AML-193 (cell line): ENCODE measurements around the gene MID1IP1.

Experiments
- DNase-seq, 2 experiments: peaks; one replicate each; lab custom pipeline; 2025; lab: John Stamatoyannopoulos, UW

Gene MID1IP1

GRCh38 chrX:38800981-38801845 is at the start of gene MID1IP1:
MID1IP1 (plus strand) TSS chrX:38801459; CDS start chrX:38804947, 3,488 bp downstream.
- peak; percentile 60 to 75 for DNase-seq

DNA sequence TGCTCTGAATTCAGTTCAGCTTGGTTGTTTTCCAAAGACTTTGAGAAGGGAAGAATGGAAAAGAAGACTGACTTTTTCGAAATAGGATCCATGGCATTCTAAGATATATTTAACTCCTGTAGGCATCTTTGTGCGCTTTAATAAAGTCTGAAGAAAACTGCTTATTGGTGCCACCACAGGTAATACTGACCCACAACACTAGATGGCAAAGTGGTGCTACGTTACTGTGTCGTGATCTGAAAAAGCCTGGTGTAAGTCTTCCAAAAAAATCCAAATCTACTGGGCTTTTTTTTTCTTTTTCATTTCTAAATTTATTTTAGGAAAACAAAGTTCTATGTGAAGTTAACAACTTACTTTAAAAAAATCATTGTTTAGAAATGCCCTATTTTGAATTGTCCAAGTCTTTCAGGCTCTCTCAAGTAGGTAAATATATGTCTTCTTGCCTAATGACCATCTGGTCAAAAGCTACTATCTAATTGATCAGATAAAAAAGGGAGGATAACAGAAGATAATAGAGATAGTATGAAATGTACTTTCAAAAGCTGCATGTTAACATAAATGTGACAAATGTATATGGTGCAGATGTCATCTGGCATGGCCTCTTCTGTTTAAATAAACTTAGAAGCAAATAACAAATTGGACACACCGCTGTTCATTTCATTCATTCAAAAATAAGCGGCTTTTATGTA is 47.0 kb upstream of the MID1IP1 start:
- peak; percentile 23 to 24 for DNase-seq

DNA sequence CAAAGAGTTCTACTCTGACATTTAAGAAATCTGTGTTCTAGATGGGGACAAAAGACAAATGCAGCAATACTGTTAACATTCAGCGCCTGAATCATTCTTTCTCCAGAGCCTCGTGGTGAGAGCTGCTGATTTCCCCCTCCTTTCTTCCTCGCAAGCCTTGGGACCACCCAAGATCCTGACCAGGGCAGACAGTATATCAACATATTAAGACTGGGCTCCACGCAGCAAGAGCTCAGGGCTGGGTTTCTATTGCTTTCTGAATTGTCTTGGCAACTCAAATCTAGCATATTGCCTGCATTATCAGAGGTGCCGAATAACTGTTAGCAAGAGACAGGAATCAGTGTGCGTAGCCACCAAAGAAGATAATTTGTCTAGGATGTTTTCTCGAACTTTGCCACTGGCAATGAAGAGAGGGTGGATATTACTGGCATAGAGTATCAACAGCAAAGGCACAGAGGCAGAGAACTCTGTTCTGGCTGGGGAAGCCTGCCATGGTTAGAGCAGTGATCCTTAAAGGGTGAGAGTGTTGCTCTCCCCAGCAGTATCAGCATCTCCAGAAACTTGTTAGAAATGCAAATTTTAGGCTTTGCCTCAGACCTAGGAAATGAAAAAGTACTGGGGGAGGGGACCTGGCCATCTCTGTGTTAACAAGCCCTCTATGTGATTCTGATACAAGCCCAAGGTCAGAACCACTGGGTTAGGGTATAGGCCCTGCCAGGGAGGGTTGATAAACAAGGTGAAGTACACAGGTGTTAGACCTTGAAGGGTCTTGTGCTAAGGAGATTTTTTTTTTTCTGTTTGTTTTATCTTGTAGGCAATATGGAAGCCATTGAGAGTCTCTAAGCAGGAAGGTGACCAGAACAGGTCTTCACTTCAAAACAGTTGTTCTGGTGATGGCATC is 46.2 kb upstream of the MID1IP1 start:
- no peak for DNase-seq

DNA sequence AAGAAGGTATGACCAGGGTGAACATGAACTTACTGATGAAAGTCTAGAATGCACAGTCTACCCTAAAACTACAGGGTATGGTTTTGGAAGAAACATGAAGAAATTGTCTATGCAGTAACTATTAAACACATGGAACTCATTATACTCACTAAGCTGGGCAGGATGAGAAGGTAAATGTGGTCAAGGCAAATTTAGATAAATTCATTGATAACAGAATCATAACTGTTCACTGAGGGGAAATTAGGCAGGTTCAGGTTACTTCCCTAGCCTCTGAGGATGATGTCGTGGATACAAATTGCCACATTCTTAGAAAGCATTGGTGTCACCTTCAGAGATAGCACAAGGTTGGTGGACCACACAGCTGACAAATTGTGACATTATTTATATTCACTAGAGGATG is 40.4 kb upstream of the MID1IP1 start:
- DNase-seq = no peak

DNA sequence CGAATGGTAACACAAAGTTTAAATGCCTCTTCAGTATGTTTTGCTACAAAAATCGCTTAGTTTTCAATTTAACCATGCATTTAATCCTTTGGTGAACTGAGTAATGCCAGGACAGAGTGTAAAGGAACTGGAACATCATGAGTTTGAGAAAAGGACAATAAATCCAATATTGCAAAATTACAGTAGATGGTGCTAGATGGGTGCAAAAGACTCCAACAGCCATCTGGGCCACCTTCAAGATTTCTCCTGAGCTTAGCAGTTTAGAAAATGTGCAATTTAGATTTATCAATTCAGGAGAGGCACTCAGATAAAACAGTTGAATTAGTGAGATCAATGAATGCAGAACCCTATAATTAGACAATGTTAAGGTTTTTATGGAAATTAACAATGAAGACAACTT is 33.2 kb upstream of the MID1IP1 start:
- DNase-seq = peak; percentile 10 to 12

GRCh38 chrX:38770152-38770551 is 31.1 kb upstream of the MID1IP1 start:
- no peak for DNase-seq

GRCh38 chrX:38774249-38774648 is 27.0 kb upstream of the MID1IP1 start:
- no peak for DNase-seq

DNA sequence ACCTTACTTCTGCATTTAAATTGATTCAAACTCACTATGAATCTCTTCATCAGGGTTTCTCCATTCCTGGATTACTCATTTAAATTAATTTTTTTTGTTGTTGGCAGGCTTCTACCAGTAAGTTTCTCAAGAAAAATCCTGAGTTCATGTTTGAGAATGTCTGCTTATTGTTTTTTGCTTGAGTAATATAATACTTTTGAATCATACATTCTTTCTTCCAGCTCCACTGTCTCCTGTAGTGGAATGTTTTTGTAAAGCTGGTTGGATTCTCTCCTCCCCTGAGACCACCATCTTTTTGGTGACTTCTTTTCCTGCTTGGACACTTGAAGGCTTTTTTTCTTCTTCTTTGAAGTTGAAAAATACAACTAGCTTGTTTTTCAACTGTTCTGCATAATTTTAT is 4.3 kb upstream of the MID1IP1 start:
- DNase-seq = no peak

GRCh38 chrX:38798956-38799355 is 2.3 kb upstream of the MID1IP1 start:
- no peak for DNase-seq

DNA sequence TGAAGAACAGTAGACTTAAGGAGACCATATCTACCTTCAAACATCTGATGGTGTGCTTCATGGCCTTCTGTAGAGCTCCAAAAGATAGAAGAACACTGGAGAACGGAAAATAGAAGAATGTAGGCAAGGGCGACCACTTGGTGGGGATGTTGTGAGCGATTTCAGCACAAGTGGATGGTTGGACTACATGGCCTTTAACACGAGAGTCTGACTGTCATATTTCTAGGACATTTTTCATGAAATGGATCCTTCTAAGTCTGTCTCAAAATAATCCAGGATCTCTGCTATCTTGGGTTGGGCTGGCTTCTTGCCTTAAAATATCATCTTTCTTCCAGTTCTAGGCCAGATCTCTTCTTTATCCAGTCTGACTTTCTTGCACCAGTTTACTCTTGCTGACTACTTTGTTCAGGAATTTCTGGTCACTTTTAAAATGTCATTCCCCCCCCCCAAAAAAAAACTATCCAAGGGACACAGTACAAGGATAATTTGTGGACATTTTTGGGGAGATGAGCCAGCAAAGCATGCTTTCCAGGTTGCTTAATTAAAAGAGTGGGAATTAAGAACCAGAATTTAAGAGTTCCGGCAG is 1.2 kb upstream of the MID1IP1 start:
- peak; percentile 5 to 6 for DNase-seq

DNA sequence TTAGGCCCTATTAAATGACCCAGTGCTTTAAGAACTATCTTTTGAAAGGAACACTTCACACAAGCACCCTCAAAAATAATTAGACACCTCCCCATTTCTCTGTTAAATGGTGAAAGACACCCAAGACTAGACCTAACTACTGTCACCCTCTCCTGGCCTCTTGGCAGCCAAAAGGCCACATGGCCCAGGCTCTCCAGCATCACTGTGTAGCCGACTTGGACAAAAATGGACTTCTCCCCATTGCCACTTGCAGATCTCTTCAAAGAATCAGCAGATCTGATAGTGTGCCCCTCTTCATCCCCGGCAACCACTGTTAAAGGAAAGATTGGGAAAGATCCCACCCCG is 2.0 kb downstream of the MID1IP1 start:
- DNase-seq = peak in 1 of 2 experiments; percentile 43

- peak; percentile 66 to 78 for DNase-seq
Measured at GRCh38 chrX:38803588-38804431, 2.6 kb downstream of the MID1IP1 start.

DNA sequence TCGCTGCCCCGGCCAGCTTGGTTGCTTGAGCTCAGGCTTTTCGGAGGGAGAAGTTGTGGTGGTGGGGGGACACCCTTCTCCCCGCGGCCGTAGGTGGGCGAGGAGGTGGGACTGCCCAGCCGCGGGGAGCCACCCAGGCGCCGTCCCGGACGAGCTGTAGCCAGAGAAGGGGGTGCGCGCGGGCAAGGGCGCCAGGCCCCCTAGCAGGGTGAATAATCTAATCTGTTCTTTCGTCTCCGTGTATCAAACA is 3.1 kb downstream of the MID1IP1 start:
- no peak for DNase-seq

DNA sequence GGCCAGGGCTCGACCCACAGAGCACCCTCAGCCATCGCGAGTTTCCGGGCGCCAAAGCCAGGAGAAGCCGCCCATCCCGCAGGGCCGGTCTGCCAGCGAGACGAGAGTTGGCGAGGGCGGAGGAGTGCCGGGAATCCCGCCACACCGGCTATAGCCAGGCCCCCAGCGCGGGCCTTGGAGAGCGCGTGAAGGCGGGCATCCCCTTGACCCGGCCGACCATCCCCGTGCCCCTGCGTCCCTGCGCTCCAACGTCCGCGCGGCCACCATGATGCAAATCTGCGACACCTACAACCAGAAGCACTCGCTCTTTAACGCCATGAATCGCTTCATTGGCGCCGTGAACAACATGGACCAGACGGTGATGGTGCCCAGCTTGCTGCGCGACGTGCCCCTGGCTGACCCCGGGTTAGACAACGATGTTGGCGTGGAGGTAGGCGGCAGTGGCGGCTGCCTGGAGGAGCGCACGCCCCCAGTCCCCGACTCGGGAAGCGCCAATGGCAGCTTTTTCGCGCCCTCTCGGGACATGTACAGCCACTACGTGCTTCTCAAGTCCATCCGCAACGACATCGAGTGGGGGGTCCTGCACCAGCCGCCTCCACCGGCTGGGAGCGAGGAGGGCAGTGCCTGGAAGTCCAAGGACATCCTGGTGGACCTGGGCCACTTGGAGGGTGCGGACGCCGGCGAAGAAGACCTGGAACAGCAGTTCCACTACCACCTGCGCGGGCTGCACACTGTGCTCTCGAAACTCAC is 3.6 kb downstream of the MID1IP1 start:
- DNase-seq = peak in 1 of 2 experiments; percentile 5

GRCh38 chrX:38805432-38806389 is 4.5 kb downstream of the MID1IP1 start:
- DNase-seq = peak; percentile 61 to 77

DNA sequence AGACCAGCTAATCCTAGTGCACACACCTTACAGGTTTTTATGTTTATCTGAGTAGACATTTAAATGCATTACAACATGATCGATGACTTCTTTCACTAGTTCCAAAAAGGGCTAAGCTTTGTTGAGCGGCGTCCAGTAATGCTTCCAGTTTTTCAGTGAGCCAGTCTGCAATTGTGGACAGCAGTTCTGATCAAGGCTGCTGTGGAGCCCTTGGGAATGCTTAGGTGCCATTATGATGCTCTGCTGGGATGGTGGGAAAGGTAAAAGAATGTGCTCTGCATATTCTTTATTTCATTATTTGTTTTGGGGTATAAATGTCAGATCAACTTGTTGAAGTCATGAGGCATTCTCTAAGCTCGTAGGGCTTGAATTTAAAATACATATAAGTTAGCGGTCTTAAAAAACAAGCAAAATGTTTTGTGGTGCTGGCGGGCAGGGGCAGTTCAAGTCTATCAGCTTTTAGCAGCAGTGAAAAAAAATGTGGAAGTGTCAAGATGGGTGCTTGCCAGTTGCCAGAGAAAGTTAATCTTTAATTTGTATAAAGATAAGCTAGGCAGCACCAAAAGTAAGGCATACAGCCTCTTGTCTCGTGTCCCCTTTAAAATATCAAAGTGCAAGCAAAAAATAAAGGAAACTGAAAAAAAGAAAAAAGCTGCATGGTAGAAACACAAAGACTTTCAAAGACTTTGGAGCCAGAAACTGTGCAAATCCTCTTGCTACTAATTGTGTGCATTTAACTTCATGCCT is 5.8 kb downstream of the MID1IP1 start:
- no peak for DNase-seq

DNA sequence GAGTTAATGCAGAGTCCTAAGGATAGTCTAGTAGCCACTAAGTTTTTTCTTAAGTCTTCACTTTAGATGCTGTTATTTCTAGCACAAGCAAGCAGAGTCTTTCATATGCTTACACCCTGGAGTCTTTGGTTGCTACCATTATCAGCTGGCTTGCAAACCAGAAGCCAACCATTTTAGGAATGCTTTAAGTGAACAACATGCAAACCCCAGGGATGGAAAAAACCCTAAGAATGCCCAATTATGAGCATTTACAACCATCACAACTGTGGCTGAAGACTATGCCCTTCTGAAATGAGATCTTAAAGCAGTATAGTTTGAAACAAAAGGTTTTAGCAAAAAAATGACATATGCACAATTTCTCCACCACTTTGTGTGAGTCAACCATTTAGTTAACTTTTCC is 6.6 kb downstream of the MID1IP1 start:
- DNase-seq = no peak

DNA sequence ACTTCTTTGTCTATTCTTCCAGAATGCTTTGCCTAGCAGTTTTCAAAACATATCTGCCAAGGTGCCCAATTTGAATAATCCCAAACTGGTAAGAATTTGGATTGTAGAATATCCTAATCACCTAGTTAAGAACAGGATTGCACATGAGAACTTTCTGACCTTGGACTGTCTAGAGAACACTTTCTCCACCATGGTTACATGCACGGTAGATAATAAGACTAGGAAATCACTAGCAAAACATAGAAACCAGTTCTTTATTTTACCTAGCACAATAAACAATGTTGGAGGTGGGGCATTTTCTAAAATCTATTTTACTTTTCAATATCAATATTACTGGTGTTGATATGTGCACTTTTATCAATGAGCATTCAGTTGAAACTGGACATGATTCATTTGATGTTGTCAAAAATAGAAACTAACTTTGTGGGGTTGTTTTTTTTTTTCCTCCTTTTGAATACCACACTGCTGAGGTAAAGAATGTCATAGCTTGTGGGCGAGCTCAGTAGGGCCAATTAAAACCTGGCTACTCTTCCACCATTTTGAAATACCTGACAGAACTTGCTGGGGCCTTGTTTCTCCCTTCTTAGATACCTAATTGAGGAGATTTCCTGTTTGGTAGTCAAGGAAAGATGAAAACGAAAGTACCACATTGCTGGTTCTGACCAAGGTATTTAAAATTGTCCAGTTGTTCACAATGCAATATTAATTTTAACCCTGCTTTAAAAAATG is 10.4 kb downstream of the MID1IP1 start:
- no peak for DNase-seq
